GM12878 (cell line): Measurements from ENCODE around the gene OR2G2. TPM values are rescaled to one million over a fixed set of nuclear protein-coding genes. Genes with fewer than 3 reads are reported as not detected.

Experiments
- ATAC-seq: fragments of 200-7000 bp; cut with Tn5 transposase; 3 replicates; pipeline ENCODE4 v1.9.1; 2020; ENCODE audit warnings: mild to moderate bottlenecking, moderate library complexity
- BruUV-seq: library from RNA; stranded (reverse); fragments of 400-500 nt; replicated peaks from 2 replicates; lab custom pipeline; 2021; lab: Mats Ljungman, UMichigan
- CTCF ChIA-PET: fragments of 300-600 bp; sonication (Branson Sonifier 250); formaldehyde crosslinking; extraction: SDS; loops from one replicate; lab custom pipeline; 2021; ENCODE audit warnings: inconsistent platforms; lab: Yijun Ruan, JAX
- POLR2A ChIA-PET: fragments of 350-600 bp; formaldehyde crosslinking; extraction: SDS; loops from one replicate; lab custom pipeline; 2021; ENCODE audit warnings: inconsistent platforms; lab: Charles Lee
- RAD21 ChIA-PET: fragments of 300-600 bp; sonication (Branson Sonifier 250); formaldehyde crosslinking; loops from one replicate; lab custom pipeline; 2023; ENCODE audit warnings: antibody characterized with exemption; ENCODE audit not compliant: unreplicated experiment; lab: Charles Lee
- SMC1A ChIA-PET: fragments of 300-600 bp; sonication (Branson Sonifier 250); formaldehyde crosslinking; loops from one replicate; lab custom pipeline; 2023; ENCODE audit not compliant: unreplicated experiment, uncharacterized antibody; lab: Charles Lee
- DNase-seq: peaks from one replicate; pipeline ENCODE4 v3.0.0-alpha.2; 2011; ENCODE audit warnings: low read depth, low spot score
- FAIRE-seq: peaks from 3 replicates; lab custom pipeline; 2011; peaks lifted over from hg19 to GRCh38; lab: Jason Lieb, UNC
- H2AFZ ChIP-seq: 2 replicates; pipeline ENCODE4 v1.6.0; 2011; ENCODE audit warnings: low read depth, low read length, control low read depth; ENCODE audit not compliant: control insufficient read depth
- H3K27ac ChIP-seq: 2 replicates; pipeline ENCODE4 v1.5.1; 2011; ENCODE audit warnings: control low read depth; ENCODE audit not compliant: control insufficient read depth, insufficient read depth
- H3K27me3 ChIP-seq, 2 experiments: replicated peaks in 1 of 2; 2 replicates each; pipeline versions ENCODE4 v1.6.0 to v1.6.1; 2011; ENCODE audit warnings: low read length in 1 of 2; ENCODE audit not compliant: control insufficient read depth in 2 of 2, insufficient read depth in 2 of 2
- H3K36me3 ChIP-seq, 2 experiments: 2 replicates each; pipeline ENCODE4 v1.5.1; 2011; ENCODE audit warnings: low read length in 1 of 2; ENCODE audit not compliant: control insufficient read depth in 2 of 2, insufficient read depth in 2 of 2
- H3K4me1 ChIP-seq: 2 replicates; pipeline ENCODE4 v1.6.1; 2011; ENCODE audit warnings: mild to moderate bottlenecking, low read length, moderate library complexity, mixed read lengths; ENCODE audit not compliant: control insufficient read depth, insufficient read depth
- H3K4me2 ChIP-seq: 2 replicates; pipeline ENCODE4 v1.6.0; 2011; ENCODE audit warnings: control low read depth; ENCODE audit not compliant: control insufficient read depth, insufficient read depth
- H3K4me3 ChIP-seq: fragments of 200-600 bp; sonication (generic); 2 replicates; pipeline ENCODE4 v1.5.1; 2016
- H3K79me2 ChIP-seq: 2 replicates; pipeline ENCODE4 v1.6.0; 2011; ENCODE audit warnings: low read length; ENCODE audit not compliant: control insufficient read depth, insufficient read depth
- H3K9ac ChIP-seq: 2 replicates; pipeline ENCODE4 v1.8.0; 2011; ENCODE audit warnings: low read length, control low read depth, mixed read lengths; ENCODE audit not compliant: control insufficient read depth, insufficient read depth
- H3K9me3 ChIP-seq: replicated peaks from 3 replicates; pipeline ENCODE4 v1.5.1; 2011; ENCODE audit warnings: mild to moderate bottlenecking, low read length; ENCODE audit not compliant: control insufficient read depth, insufficient read depth
- H4K20me1 ChIP-seq: 2 replicates; pipeline ENCODE4 v1.6.0; 2011; ENCODE audit not compliant: control insufficient read depth, insufficient read depth
- ASH2L ChIP-seq: fragments of 300-600, 200-600 bp; sonication (generic); IDR thresholded peaks from 2 replicates; pipeline ENCODE4 v1.6.1; 2017; ENCODE audit warnings: low read depth, mild to moderate bottlenecking, borderline replicate concordance
- ATF7 ChIP-seq: fragments of 450-650 bp; IDR thresholded peaks from 2 replicates; pipeline ENCODE4 v1.6.1; 2016; ENCODE audit warnings: low read depth, mild to moderate bottlenecking
- BMI1 ChIP-seq: fragments of 450-650 bp; IDR thresholded peaks from 2 replicates; pipeline ENCODE4 v1.6.1; 2016; ENCODE audit warnings: mild to moderate bottlenecking, moderate library complexity, borderline replicate concordance
- EP300 ChIP-seq, 2 experiments: fragments of 150-350 bp in 1 of 2; IDR thresholded peaks; 2 replicates each; pipeline ENCODE4 v1.6.1; 2011 to 2012; ENCODE audit warnings: low read depth in 2 of 2, low read length in 2 of 2, borderline replicate concordance in 1 of 2, improper control_type of control experiment in 1 of 2, inconsistent platforms in 1 of 2; ENCODE audit not compliant: control insufficient read depth in 1 of 2
- HDGF ChIP-seq: fragments of 450-650 bp; IDR thresholded peaks from 2 replicates; pipeline ENCODE4 v1.6.1; 2016; ENCODE audit warnings: antibody characterized with exemption
- KAT2A ChIP-seq: conservative IDR thresholded peaks from 2 replicates; pipeline ENCODE4 v1.6.1; 2011; ENCODE audit warnings: low read depth, low read length; ENCODE audit not compliant: control insufficient read depth
- MYB ChIP-seq: fragments of 150-350 bp; IDR thresholded peaks from 2 replicates; pipeline ENCODE4 v1.6.1; 2014; ENCODE audit warnings: mild to moderate bottlenecking, low read depth, low read length, borderline replicate concordance
- NFXL1 ChIP-seq: fragments of 450-650 bp; IDR thresholded peaks from 2 replicates; pipeline ENCODE4 v1.6.1; 2017; ENCODE audit warnings: antibody characterized with exemption, mild to moderate bottlenecking, borderline replicate concordance
- NR2C2 ChIP-seq: IDR thresholded peaks from 2 replicates; pipeline ENCODE4 v1.6.1; 2011; ENCODE audit warnings: borderline replicate concordance, low read depth; ENCODE audit not compliant: control insufficient read depth, insufficient read length
- NRF1 ChIP-seq: conservative IDR thresholded peaks from 2 replicates; pipeline ENCODE4 v1.6.1; 2011; ENCODE audit warnings: mild to moderate bottlenecking, low read depth, low read length, improper control_type of control experiment
- RB1 ChIP-seq: fragments of 450-650 bp; formaldehyde crosslinking; IDR thresholded peaks from 2 replicates; pipeline ENCODE4 v1.6.1; 2017; ENCODE audit warnings: mild to moderate bottlenecking, borderline replicate concordance
- RELA ChIP-seq: fragments of 450-650 bp; IDR thresholded peaks from 2 replicates; pipeline ENCODE4 v1.8.0; 2014; ENCODE audit warnings: borderline replicate concordance; ENCODE audit not compliant: partially characterized antibody
- SMC3 ChIP-seq: IDR thresholded peaks from 2 replicates; pipeline ENCODE4 v1.6.1; 2011; ENCODE audit warnings: low read length, improper control_type of control experiment, borderline replicate concordance
- WRNIP1 ChIP-seq: IDR thresholded peaks from 2 replicates; pipeline ENCODE4 v1.6.1; 2011; ENCODE audit warnings: low read depth, low read length, improper control_type of control experiment, borderline replicate concordance
- ZNF274 ChIP-seq: IDR thresholded peaks from one replicate; pipeline ENCODE4 v1.8.0; 2011; ENCODE audit not compliant: insufficient read length, insufficient read depth
- WGBS: methylation state at CpG from one replicate; pipeline ENCODE4 v1.1.6; 2016; ENCODE audit warnings: low lambda C conversion rate; ENCODE audit not compliant: insufficient replicate concordance, insufficient coverage; ENCODE audit errors: missing lambda C conversion rate; 5-methylcytosine and 5-hydroxymethylcytosine counted together
- in situ Hi-C: fragments of 300-500 bp; cut with MboI; formaldehyde crosslinking; loops from 9 replicates; pipeline ENCODE4 v1.14.3; 2018; ENCODE audit warnings: mixed read lengths
- intact Hi-C: fragments of 100-400 bp; cut with micrococcal nuclease; formaldehyde crosslinking; loops from one replicate; pipeline ENCODE4 v1.14.2; 2022; ENCODE audit not compliant: unreplicated experiment
- polyA plus RNA-seq, 11 experiments: library from polyadenylated mRNA; depleted of rRNA in 4 of 11; unstranded in 6 of 11; stranded (reverse) in 5 of 11; fragments of >200 nt; fragmentation: Nextera tagmentation in 4 of 11; fragmentation: Illumina TruSeq in 1 of 11; extraction: Ambion mirVana in 4 of 11; extraction: Trizol in 1 of 11; gene quantifications; 1 replicate in 1 of 11; 2 replicates in 10 of 11; pipeline versions ENCODE4 v1.2.1 to v1.2.3, GENCODE V29; 2011 to 2016; ENCODE audit warnings: inconsistent platforms in 2 of 11, missing spikeins in 2 of 11, low read depth in 1 of 11
- total RNA-seq, 4 experiments: library from RNA; depleted of rRNA in 3 of 4; stranded (reverse); fragments of >200 nt in 3 of 4; fragmentation: Illumina TruSeq in 1 of 4; extraction: Trizol in 1 of 4; gene quantifications; 2 replicates each; pipeline versions ENCODE4 v1.2.1 to v1.2.3, GENCODE V29; 2013 to 2021
- TF ChIP-seq, protein P1 (sequence below): IDR thresholded peaks from 2 replicates; pipeline ENCODE4 v1.6.1; 2012; ENCODE audit warnings: low read depth, low read length, improper control_type of control experiment
- TF ChIP-seq, protein P2 (sequence below): IDR thresholded peaks from 2 replicates; pipeline ENCODE4 v1.6.1; 2011; ENCODE audit warnings: mild to moderate bottlenecking, low read depth, low read length, moderate library complexity; ENCODE audit not compliant: insufficient replicate concordance
- TF ChIP-seq, protein P3 (sequence below): fragments of 450-650 bp; IDR thresholded peaks from 2 replicates; pipeline ENCODE4 v1.6.1; 2017; ENCODE audit warnings: mild to moderate bottlenecking, low read depth, inconsistent platforms; ENCODE audit not compliant: poor library complexity, severe bottlenecking
- TF ChIP-seq, protein P4 (sequence below): IDR thresholded peaks from 2 replicates; pipeline ENCODE4 v1.6.1; 2011; ENCODE audit warnings: borderline replicate concordance, low read depth, mild to moderate bottlenecking, moderate library complexity, mixed read lengths, low read length; ENCODE audit not compliant: insufficient read depth; ENCODE audit errors: extremely low read length

The OR2G2 gene
- total and polyA plus RNA-seq, 10 of the 15 experiments (the other 5 are each of a cell fraction or from before 2014, with no cell fraction given), result not detected

DNA sequence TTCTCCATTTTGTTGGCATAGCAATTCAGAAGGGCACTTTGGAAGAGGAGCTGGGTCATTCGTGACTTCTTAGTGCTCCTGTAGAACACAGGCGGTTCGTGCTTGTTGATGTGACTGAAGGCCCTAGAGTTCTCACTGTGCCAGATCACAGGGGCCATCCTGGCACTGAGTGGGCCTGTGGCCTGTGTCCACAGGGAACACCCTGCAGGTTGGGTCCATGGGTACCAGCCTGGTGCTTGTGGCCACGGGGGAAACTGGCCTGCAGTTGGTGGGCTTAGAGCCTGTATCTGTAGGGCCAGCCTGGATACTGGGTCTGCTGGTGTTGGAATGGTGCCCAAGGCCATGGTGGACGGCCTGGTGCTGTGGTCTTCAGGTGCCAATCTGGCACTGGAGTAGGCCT lies 26.5 kb downstream of the OR2G2 start (continued):
- TF ChIP-seq NR2C2 (no peak), BMI1 (no peak)

DNA sequence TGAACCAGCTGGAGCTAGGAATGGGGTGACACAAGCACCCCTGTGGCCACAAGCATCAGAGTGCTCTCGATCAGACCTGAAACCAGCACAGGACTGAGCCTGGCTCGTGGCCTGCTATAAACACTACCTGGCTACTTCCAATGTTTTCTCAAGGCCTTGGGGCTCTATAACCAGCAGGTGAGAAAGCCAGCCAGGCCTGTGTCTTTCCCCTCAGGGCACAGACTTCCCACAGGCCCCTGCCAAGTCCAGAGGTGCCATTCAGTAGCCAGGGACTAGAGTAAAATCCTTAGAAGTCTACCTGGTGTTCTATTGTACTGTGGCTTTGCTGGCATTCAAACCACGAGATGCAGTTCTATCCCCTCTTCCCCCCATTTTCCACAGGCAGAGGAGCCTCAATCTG lies 39.8 kb downstream of the OR2G2 start:
- H3K9ac ChIP-seq, result no peak overlapping the region
- no peak overlapping the region for H3K27ac ChIP-seq
- H3K9me3 ChIP-seq, result no peaks in the 10 kb centered on the region
- no peaks in the 10 kb centered on the region for H4K20me1 ChIP-seq
- H2AFZ ChIP-seq, result no peak overlapping the region
- ChIA-PET RAD21 (no interaction called here), POLR2A (no interaction called here), SMC1A (no interaction called here), CTCF (no interaction called here)
- in situ Hi-C loops, result no loop called here
- H3K4me1 ChIP-seq, result no peaks in the 10 kb centered on the region
- no peak for DNase-seq
- WGBS, result 8% methylated on average over 3 of the region's 3 CpGs
- H3K27me3 ChIP-seq, result no peaks in the 10 kb centered on the region
- intact Hi-C loops, result no loop called here
- no peak for ATAC-seq
- no peak overlapping the region for H3K4me2 ChIP-seq
- no TSS peak for BruUV-seq
- no peaks in the 10 kb centered on the region for H3K36me3 ChIP-seq
- no peak for FAIRE-seq
- H3K79me2 ChIP-seq, result no peaks in the 10 kb centered on the region
- no peak overlapping the region for H3K4me3 ChIP-seq
- TF ChIP-seq WRNIP1 (no peak), NRF1 (no peak), ASH2L (no peak), RELA (no peak), ZNF274 (no peak), SMC3 (no peak), HDGF (no peak), MYB (no peak), ATF7 (no peak), NFXL1 (no peak), EP300 (IDR thresholded peaks at IDR 0.05; ENCODE audit: borderline replicate concordance in 1 of 2, control insufficient read depth in 1 of 2, low read depth in 2 of 2, low read length in 2 of 2) (no peak), RB1 (no peak), KAT2A (no peak)
- TF ChIP-seq, protein P1, sequence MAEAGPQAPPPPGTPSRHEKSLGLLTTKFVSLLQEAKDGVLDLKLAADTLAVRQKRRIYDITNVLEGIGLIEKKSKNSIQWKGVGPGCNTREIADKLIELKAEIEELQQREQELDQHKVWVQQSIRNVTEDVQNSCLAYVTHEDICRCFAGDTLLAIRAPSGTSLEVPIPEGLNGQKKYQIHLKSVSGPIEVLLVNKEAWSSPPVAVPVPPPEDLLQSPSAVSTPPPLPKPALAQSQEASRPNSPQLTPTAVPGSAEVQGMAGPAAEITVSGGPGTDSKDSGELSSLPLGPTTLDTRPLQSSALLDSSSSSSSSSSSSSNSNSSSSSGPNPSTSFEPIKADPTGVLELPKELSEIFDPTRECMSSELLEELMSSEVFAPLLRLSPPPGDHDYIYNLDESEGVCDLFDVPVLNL, result no peak
- TF ChIP-seq, protein P2, sequence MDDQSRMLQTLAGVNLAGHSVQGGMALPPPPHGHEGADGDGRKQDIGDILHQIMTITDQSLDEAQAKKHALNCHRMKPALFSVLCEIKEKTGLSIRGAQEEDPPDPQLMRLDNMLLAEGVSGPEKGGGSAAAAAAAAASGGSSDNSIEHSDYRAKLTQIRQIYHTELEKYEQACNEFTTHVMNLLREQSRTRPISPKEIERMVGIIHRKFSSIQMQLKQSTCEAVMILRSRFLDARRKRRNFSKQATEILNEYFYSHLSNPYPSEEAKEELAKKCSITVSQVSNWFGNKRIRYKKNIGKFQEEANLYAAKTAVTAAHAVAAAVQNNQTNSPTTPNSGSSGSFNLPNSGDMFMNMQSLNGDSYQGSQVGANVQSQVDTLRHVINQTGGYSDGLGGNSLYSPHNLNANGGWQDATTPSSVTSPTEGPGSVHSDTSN, result no peak
- TF ChIP-seq, protein P3, sequence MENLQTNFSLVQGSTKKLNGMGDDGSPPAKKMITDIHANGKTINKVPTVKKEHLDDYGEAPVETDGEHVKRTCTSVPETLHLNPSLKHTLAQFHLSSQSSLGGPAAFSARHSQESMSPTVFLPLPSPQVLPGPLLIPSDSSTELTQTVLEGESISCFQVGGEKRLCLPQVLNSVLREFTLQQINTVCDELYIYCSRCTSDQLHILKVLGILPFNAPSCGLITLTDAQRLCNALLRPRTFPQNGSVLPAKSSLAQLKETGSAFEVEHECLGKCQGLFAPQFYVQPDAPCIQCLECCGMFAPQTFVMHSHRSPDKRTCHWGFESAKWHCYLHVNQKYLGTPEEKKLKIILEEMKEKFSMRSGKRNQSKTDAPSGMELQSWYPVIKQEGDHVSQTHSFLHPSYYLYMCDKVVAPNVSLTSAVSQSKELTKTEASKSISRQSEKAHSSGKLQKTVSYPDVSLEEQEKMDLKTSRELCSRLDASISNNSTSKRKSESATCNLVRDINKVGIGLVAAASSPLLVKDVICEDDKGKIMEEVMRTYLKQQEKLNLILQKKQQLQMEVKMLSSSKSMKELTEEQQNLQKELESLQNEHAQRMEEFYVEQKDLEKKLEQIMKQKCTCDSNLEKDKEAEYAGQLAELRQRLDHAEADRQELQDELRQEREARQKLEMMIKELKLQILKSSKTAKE, result no peak
- TF ChIP-seq, protein P4, sequence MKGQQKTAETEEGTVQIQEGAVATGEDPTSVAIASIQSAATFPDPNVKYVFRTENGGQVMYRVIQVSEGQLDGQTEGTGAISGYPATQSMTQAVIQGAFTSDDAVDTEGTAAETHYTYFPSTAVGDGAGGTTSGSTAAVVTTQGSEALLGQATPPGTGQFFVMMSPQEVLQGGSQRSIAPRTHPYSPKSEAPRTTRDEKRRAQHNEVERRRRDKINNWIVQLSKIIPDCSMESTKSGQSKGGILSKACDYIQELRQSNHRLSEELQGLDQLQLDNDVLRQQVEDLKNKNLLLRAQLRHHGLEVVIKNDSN, result no peak
